ENCODE measurements around the gene EIF2B4.

DNA sequence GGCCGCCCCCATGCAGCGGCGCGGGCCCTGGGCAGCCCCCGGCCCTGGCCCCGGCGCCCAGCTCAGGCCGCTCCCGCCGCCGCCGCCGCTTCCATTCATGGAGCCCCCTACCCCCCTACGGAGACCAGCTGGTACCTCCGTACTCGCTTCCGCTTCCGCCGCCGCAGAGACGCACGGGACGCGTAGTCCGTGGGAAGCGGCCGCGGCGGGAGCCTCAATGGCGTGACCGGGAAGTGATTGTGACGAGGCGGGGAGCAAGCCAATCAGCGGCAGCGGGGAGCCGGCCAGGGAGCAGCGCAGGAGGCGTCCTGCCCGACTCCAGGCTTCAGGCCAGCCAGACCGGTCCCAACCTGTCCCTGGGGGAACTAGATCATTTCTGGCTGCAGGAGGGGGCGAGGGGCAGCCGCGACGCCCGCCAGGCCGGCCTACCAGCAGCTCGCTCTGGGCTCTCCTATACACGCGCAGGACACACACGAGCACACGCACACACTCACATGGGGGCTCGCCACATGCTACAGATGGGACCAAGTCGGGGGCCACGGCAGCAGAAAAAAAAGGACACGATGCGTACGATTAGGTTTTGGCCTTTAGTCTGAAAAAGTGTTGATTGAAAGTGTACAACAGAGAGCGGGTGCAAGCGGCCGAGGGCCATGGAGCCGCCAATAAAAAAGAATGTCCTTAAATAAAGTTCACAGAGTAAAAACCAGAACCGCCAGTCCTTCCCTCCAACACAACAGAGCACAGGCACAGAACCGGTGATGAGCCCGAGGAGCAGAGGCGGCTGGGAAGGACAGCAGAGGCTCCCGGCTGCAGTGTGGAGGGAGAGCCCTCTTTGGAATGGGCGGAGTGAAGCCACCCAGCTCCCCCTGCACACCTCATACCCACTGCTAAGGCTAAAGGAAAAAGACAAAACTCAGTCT lies 10.7 kb upstream of the EIF2B4 start, which contains the start of gene ZNF513:
- peak; percentile 59 for TF ChIP-seq SMAD4 (CRISPR knock-in tag; conservative IDR thresholded peaks at IDR 0.05)
- TF ChIP-seq ZFP36 (IDR thresholded peaks at IDR 0.05; ENCODE audit: low read depth, low read length, partially characterized antibody): no peak
- peak; percentile 54; the same call in 1 of the 2 replicates for TF ChIP-seq GMEB1 (CRISPR knock-in tag; IDR thresholded peaks at IDR 0.05)
- TF ChIP-seq GTF3C2 (IDR thresholded peaks at IDR 0.05; ENCODE audit: borderline replicate concordance, extremely low read depth, insufficient read length): no peak
- no peak for TF ChIP-seq MAFF (IDR thresholded peaks at IDR 0.05; ENCODE audit: low read length)
- no peak for TF ChIP-seq SMAD1 (IDR thresholded peaks at IDR 0.05; ENCODE audit: low read depth, low read length, partially characterized antibody)
- TF ChIP-seq, protein P1, sequence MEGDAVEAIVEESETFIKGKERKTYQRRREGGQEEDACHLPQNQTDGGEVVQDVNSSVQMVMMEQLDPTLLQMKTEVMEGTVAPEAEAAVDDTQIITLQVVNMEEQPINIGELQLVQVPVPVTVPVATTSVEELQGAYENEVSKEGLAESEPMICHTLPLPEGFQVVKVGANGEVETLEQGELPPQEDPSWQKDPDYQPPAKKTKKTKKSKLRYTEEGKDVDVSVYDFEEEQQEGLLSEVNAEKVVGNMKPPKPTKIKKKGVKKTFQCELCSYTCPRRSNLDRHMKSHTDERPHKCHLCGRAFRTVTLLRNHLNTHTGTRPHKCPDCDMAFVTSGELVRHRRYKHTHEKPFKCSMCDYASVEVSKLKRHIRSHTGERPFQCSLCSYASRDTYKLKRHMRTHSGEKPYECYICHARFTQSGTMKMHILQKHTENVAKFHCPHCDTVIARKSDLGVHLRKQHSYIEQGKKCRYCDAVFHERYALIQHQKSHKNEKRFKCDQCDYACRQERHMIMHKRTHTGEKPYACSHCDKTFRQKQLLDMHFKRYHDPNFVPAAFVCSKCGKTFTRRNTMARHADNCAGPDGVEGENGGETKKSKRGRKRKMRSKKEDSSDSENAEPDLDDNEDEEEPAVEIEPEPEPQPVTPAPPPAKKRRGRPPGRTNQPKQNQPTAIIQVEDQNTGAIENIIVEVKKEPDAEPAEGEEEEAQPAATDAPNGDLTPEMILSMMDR (IDR thresholded peaks at IDR 0.05 in 2 of 3, conservative IDR thresholded peaks at IDR 0.05 in 1 of 3; ENCODE audit: insufficient read depth in 2 of 3, low read depth in 1 of 3, low read length in 3 of 3): no peak
- TF ChIP-seq POLR2AphosphoS5 (IDR thresholded peaks at IDR 0.05; ENCODE audit: control insufficient read depth, insufficient read depth, low read depth, low read length): peak; percentile 85
- no peak for TF ChIP-seq CEBPB (tag; IDR thresholded peaks at IDR 0.05)

Measured in K562 (cell line).